Astrocyte (in vitro differentiated cells and primary cell): ENCODE measurements around the gene CCDC12. TPM values are rescaled to one million over a fixed set of nuclear protein-coding genes. Genes with fewer than 3 reads are reported as not detected.

Source experiments
- DNase-seq: peaks from one replicate; pipeline ENCODE4 v3.0.0-alpha.2; 2010; ENCODE audit warnings: low read depth
- FAIRE-seq: peaks from 2 replicates; lab custom pipeline; 2011; peaks lifted over from hg19 to GRCh38; lab: Jason Lieb, UNC
- H2AFZ ChIP-seq: 2 replicates; pipeline ENCODE4 v1.6.0; 2012; ENCODE audit warnings: low read depth, low read length, inconsistent platforms
- H3K27ac ChIP-seq: 2 replicates; pipeline ENCODE4 v1.5.1; 2011; ENCODE audit warnings: low read depth, low read length, inconsistent platforms
- H3K27me3 ChIP-seq: 2 replicates; pipeline ENCODE4 v1.6.0; 2011; ENCODE audit warnings: low read length, inconsistent platforms; ENCODE audit not compliant: insufficient read depth
- H3K36me3 ChIP-seq: 2 replicates; pipeline ENCODE4 v1.5.1; 2011; ENCODE audit warnings: low read length, inconsistent platforms; ENCODE audit not compliant: insufficient read depth
- H3K4me1 ChIP-seq: 2 replicates; pipeline ENCODE4 v1.5.1; 2011; ENCODE audit warnings: low read length, inconsistent platforms; ENCODE audit not compliant: insufficient read depth
- H3K4me2 ChIP-seq: 2 replicates; pipeline ENCODE4 v1.6.0; 2012; ENCODE audit warnings: low read length, inconsistent platforms
- H3K4me3 ChIP-seq: 2 replicates; pipeline ENCODE4 v1.5.1; 2011; ENCODE audit warnings: low read depth, mild to moderate bottlenecking, low read length, inconsistent platforms; ENCODE audit not compliant: insufficient read depth
- H3K79me2 ChIP-seq: 2 replicates; pipeline ENCODE4 v1.6.0; 2012; ENCODE audit warnings: mild to moderate bottlenecking, low read length, inconsistent platforms; ENCODE audit not compliant: insufficient read depth
- H3K9ac ChIP-seq: 2 replicates; pipeline ENCODE4 v1.6.0; 2012; ENCODE audit warnings: mild to moderate bottlenecking, low read length, inconsistent platforms
- H3K9me3 ChIP-seq: 2 replicates; pipeline ENCODE4 v1.5.1; 2012; ENCODE audit warnings: low read depth, mild to moderate bottlenecking, low read length, inconsistent platforms; ENCODE audit not compliant: insufficient read depth
- H4K20me1 ChIP-seq: 2 replicates; pipeline ENCODE4 v1.6.0; 2012; ENCODE audit warnings: low read length, inconsistent platforms; ENCODE audit not compliant: insufficient read depth
- H3K27ac Mint-ChIP-seq: one replicate; pipeline ENCODE4 v1.8.0; 2021; ENCODE audit warnings: mild to moderate bottlenecking, mixed read lengths; ENCODE audit not compliant: unreplicated experiment
- H3K27me3 Mint-ChIP-seq: one replicate; pipeline ENCODE4 v1.8.0; 2021; ENCODE audit warnings: low read depth, mixed read lengths; ENCODE audit not compliant: unreplicated experiment
- H3K36me3 Mint-ChIP-seq: one replicate; pipeline ENCODE4 v1.8.0; 2021; ENCODE audit warnings: low read depth, mixed read lengths; ENCODE audit not compliant: unreplicated experiment
- H3K4me1 Mint-ChIP-seq: one replicate; pipeline ENCODE4 v1.8.0; 2021; ENCODE audit warnings: low read depth, mixed read lengths; ENCODE audit not compliant: unreplicated experiment
- H3K4me3 Mint-ChIP-seq: one replicate; pipeline ENCODE4 v1.8.0; 2021; ENCODE audit warnings: mild to moderate bottlenecking, moderate library complexity, mixed read lengths; ENCODE audit not compliant: unreplicated experiment
- H3K9me3 Mint-ChIP-seq: one replicate; pipeline ENCODE4 v1.8.0; 2021; ENCODE audit warnings: mild to moderate bottlenecking, mixed read lengths; ENCODE audit not compliant: unreplicated experiment
- EZH2 ChIP-seq: IDR thresholded peaks from 2 replicates; pipeline ENCODE4 v1.6.1; 2012; ENCODE audit warnings: mild to moderate bottlenecking, low read length, inconsistent platforms; ENCODE audit not compliant: insufficient read depth
- total RNA-seq: library from RNA; stranded (reverse); gene quantifications from 2 replicates; pipeline ENCODE4 v1.2.1, GENCODE V29; 2021
- TF ChIP-seq, protein P1 (sequence below): IDR thresholded peaks from 2 replicates; pipeline ENCODE4 v1.5.1; 2011; ENCODE audit warnings: low read depth, mild to moderate bottlenecking, inconsistent platforms, low read length, moderate library complexity; ENCODE audit not compliant: insufficient read depth

CCDC12 gene
- total RNA-seq, 1 donor from 2014 or later = 29.0 TPM

DNA sequence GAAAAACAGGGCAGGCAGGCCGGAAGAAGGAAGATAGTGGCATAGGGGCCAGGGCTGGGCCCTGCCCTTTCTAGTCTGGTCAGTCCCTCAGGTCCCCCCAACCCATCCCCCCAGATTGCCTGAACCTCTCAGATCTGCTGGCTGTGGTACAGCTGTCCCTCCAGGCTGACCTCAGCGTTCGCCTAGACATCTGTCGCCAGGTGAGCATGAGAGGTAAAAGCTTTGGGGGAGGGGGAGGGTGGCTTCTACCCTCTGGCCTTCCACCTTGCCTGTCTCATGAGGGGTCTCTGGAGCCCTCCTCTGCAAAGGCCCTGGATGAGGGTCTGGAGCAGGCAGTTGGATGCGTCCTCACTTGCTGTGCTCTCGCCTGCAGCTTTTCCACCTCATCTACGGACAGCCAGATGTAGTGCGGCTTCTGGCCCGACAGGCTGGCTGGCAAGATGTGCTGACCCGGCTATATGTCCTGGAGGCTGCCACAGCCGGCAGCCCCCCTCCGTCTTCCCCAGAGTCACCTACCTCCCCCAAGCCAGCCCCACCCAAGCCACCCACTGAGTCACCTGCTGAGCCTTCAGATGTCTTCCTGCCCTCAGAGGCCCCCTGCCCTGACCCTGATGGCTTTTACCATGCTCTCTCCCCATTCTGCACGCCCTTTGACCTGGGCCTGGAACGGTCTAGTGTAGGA, 23.1 kb upstream of the CCDC12 start:
- Histone ChIP-seq H3K4me3 (no peak overlapping the region), H3K27ac (no peak overlapping the region), H3K79me2 (no peaks in the 10 kb centered on the region), H3K9me3 (no peaks in the 10 kb centered on the region), H2AFZ (no peak overlapping the region), H3K27me3 (no peaks in the 10 kb centered on the region), H3K36me3 (no peaks in the 10 kb centered on the region), H3K4me2 (no peak overlapping the region), H3K4me1 (no peaks in the 10 kb centered on the region), H3K9ac (no peak overlapping the region), H4K20me1 (no peaks in the 10 kb centered on the region)
- FAIRE-seq (no peak), DNase-seq (no peak)
- Mint-ChIP-seq H3K27ac (no peak overlapping the region), H3K4me1 (peaks cover 2% of the 10 kb centered on the region), H3K4me3 (no peak overlapping the region), H3K36me3 (peaks cover 14% of the 10 kb centered on the region), H3K27me3 (peaks cover 6% of the 10 kb centered on the region), H3K9me3 (peaks cover 2% of the 10 kb centered on the region)
- TF ChIP-seq, protein P1, sequence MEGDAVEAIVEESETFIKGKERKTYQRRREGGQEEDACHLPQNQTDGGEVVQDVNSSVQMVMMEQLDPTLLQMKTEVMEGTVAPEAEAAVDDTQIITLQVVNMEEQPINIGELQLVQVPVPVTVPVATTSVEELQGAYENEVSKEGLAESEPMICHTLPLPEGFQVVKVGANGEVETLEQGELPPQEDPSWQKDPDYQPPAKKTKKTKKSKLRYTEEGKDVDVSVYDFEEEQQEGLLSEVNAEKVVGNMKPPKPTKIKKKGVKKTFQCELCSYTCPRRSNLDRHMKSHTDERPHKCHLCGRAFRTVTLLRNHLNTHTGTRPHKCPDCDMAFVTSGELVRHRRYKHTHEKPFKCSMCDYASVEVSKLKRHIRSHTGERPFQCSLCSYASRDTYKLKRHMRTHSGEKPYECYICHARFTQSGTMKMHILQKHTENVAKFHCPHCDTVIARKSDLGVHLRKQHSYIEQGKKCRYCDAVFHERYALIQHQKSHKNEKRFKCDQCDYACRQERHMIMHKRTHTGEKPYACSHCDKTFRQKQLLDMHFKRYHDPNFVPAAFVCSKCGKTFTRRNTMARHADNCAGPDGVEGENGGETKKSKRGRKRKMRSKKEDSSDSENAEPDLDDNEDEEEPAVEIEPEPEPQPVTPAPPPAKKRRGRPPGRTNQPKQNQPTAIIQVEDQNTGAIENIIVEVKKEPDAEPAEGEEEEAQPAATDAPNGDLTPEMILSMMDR = no peak
- no peak for TF ChIP-seq EZH2

DNA sequence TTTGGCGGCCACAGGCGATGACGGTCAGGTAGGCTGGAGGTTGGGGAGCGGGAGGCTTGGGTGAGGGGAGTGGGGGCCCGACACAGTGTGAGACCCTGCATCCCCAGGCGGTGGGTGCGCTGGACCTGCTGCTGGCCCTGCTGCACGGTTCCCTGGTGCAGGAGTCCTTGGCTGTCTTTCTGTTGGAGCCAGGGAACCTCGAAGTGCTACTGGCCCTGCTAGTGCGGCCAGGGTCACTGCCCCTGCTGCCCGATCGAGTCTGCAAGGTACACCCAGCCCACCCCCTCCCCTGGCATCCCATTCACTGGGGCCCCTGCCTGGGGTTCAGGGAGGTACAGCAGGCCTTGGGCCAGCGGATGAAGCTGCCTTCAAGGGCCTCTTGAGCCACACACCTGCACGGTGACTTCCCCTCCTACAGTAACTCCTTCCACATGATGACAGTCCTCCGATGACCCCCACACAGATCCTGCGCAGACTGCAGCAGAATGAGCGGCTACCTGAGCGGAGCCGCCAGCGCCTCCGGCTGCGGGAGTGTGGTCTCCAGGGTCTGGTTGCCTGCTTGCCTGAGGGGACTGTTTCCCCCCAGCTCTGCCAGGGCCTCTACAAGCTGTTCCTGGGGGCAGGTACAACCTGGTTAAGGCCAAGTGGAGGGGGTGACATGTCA, 22.4 kb upstream of the CCDC12 start:
- H3K27me3 ChIP-seq = no peaks in the 10 kb centered on the region
- no peak overlapping the region for H3K4me2 ChIP-seq
- peaks cover 6% of the 10 kb centered on the region for H3K27me3 Mint-ChIP-seq
- no peak overlapping the region for H3K27ac ChIP-seq
- no peaks in the 10 kb centered on the region for H3K36me3 ChIP-seq
- no peak for DNase-seq
- no peaks in the 10 kb centered on the region for H3K4me1 ChIP-seq
- H3K4me1 Mint-ChIP-seq = peaks cover 2% of the 10 kb centered on the region
- no peak for TF ChIP-seq EZH2
- TF ChIP-seq, protein P1 = no peak
- no peak overlapping the region for H2AFZ ChIP-seq
- H3K79me2 ChIP-seq = no peaks in the 10 kb centered on the region
- FAIRE-seq = no peak
- H3K4me3 Mint-ChIP-seq = no peak overlapping the region
- H3K27ac Mint-ChIP-seq = no peak overlapping the region
- H3K9ac ChIP-seq = no peak overlapping the region
- peaks cover 14% of the 10 kb centered on the region for H3K36me3 Mint-ChIP-seq
- no peak overlapping the region for H3K4me3 ChIP-seq
- no peaks in the 10 kb centered on the region for H3K9me3 ChIP-seq
- no peaks in the 10 kb centered on the region for H4K20me1 ChIP-seq
- peaks cover 2% of the 10 kb centered on the region for H3K9me3 Mint-ChIP-seq
